Measurements from ENCODE around the gene KBTBD8.

DNA sequence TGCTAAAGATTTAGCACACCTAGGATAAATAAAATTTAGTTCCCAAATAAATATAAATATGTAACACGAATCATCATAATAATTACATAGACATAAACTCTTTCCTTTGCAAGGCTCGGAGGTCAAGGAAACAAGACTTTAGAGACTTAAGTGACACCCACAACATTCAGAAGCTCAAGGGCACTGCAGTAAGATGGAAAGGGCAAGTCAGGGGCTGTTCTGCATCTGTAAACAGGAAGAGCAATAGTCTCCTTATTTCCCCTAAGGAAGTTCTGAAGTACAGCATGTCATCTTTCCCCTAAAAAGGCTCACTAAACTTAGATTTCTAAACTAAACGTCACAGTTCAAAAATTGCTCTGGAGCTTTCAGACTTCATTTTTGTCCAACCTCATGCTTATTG, 26.9 kb upstream of the KBTBD8 start:
- TF ChIP-seq, protein P1, sequence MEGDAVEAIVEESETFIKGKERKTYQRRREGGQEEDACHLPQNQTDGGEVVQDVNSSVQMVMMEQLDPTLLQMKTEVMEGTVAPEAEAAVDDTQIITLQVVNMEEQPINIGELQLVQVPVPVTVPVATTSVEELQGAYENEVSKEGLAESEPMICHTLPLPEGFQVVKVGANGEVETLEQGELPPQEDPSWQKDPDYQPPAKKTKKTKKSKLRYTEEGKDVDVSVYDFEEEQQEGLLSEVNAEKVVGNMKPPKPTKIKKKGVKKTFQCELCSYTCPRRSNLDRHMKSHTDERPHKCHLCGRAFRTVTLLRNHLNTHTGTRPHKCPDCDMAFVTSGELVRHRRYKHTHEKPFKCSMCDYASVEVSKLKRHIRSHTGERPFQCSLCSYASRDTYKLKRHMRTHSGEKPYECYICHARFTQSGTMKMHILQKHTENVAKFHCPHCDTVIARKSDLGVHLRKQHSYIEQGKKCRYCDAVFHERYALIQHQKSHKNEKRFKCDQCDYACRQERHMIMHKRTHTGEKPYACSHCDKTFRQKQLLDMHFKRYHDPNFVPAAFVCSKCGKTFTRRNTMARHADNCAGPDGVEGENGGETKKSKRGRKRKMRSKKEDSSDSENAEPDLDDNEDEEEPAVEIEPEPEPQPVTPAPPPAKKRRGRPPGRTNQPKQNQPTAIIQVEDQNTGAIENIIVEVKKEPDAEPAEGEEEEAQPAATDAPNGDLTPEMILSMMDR (IDR thresholded peaks at IDR 0.05): no peak
- TF ChIP-seq POLR2A (IDR thresholded peaks at IDR 0.05): no peak

All from heart left ventricle (tissue), 13 donors.